GM18505 (cell line): ENCODE measurements around the gene RBP3.

Source experiments
- ATAC-seq: cut with Tn5 transposase; IDR thresholded peaks from one replicate; pipeline ENCODE4 v1.9.1; 2021; ENCODE audit not compliant: unreplicated experiment
- POLR2A ChIP-seq: IDR thresholded peaks from 4 replicates; pipeline ENCODE4 v1.6.1; 2011; ENCODE audit warnings: borderline replicate concordance; ENCODE audit not compliant: insufficient read depth, insufficient read length; ENCODE audit errors: extremely low read depth

The RBP3 gene

DNA sequence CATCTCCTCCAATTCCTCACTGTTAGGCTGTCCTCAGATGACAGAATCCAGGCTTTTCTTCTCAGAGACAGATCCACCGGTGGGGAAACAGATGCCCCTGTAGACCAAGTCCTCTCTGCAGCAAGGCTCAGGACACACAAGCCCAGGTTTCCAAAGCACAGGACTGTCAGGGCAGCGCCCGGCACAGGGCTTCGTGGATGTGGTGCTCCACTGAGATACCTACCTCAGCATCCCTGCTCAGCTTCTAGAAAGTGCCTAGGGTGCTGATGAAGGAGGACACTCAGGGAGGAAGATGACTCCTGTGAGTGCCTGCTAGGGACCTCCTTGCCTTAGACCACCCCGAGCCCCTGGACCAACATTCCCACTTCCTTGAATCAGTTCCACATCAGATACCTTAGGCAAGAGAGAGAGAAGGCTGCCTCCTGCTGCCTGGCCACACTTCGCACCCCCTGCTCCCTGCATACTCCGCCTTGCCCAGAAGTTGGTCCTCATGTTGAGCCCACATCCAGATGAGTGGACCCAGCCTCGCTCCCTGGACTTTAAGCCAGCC lies 8.9 kb upstream of the RBP3 start:
- no peak for ATAC-seq
- no peak for TF ChIP-seq POLR2A

- ATAC-seq = no peak
- TF ChIP-seq POLR2A = no peak
Observed at GRCh38 chr10:47339759-47340607, 8.2 kb upstream of the RBP3 start.

DNA sequence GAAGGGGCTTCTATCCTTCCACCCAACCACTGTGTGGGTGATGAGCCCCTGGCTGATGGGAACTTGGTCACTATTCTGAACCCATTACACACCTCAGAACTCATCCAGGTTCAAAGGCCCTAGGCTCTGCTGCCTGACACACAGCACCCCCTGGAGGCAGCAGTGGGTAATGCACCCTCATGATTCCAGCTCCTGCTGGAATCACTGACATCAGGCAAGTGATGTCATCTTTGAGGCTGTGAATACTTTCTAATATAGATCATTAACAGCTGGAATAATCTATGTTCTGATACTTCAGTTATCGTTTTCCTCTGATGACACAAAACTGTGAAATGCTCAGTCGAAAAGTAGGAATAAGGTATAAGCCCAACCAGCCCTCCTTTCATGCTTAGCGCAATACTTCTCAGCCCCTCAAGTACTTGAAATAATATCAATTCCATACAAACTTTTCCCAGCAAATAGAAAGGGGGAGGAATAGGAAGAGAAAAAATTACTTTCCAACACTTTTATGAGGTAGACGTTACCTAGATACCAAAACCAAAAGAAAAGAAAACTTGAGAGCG lies 7.5 kb upstream of the RBP3 start:
- no peak for ATAC-seq
- no peak for TF ChIP-seq POLR2A

DNA sequence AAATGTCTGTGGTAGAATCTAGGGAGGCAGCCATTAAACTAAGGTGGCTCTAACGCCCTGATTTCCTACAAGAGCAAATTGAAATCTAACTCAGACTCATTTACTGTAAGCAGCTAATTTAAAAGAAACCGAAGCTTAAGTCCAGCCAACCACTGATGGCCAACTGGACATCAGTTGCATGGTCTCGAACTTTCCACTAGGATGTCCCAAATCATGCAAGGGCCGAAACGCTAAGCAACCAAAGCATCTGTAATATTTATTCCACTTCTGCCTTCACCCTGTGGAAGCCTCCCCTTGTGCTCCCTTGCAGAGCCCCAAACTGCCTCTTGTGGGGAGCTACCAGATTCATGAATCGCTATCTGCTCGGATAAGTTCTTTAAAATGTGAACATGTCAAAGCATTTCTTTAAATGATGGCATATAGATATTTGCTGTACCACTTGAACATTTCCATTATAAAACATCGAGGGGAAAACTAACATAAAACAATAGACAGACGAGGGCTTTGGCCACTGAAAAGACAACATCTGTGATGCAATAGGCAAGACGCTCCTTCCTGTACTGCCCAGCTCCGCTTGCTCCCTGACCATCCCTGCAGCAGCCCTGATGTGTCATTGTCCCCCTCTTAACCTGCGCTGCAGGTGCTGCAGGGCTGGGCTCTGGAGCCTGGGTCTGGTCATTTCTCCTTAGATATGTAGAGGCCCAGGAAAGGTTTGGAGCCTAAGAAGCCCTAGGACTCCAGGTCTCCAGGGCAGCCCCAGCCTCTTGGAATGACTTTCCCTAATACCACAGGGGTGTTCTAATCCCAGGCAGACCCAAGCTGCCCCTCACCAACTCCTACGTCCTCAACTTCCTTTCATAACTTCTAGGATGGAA lies 2.9 kb upstream of the RBP3 start:
- no peak for ATAC-seq

GRCh38 chr10:47346581-47347302 lies 1.4 kb upstream of the RBP3 start:
- no peak for TF ChIP-seq POLR2A
- no peak for ATAC-seq

More for the DNA sequence above, 2.9 kb upstream of the RBP3 start:
- TF ChIP-seq POLR2A = no peak

DNA sequence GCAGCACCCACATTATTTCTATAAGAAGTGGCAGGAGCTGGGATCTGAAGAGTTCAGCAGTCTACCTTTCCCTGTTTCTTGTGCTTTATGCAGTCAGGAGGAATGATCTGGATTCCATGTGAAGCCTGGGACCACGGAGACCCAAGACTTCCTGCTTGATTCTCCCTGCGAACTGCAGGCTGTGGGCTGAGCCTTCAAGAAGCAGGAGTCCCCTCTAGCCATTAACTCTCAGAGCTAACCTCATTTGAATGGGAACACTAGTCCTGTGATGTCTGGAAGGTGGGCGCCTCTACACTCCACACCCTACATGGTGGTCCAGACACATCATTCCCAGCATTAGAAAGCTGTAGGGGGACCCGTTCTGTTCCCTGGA lies 874 bp upstream of the RBP3 start:
- no peak for TF ChIP-seq POLR2A
- no peak for ATAC-seq

GRCh38 chr10:47348661-47349470 lies 703 bp downstream of the RBP3 start:
- no peak for TF ChIP-seq POLR2A
- ATAC-seq = no peak

GRCh38 chr10:47349516-47349915 lies 1.4 kb downstream of the RBP3 start:
- ATAC-seq = no peak
- no peak for TF ChIP-seq POLR2A

GRCh38 chr10:47349941-47350371 lies 1.8 kb downstream of the RBP3 start:
- ATAC-seq = no peak
- TF ChIP-seq POLR2A = no peak

DNA sequence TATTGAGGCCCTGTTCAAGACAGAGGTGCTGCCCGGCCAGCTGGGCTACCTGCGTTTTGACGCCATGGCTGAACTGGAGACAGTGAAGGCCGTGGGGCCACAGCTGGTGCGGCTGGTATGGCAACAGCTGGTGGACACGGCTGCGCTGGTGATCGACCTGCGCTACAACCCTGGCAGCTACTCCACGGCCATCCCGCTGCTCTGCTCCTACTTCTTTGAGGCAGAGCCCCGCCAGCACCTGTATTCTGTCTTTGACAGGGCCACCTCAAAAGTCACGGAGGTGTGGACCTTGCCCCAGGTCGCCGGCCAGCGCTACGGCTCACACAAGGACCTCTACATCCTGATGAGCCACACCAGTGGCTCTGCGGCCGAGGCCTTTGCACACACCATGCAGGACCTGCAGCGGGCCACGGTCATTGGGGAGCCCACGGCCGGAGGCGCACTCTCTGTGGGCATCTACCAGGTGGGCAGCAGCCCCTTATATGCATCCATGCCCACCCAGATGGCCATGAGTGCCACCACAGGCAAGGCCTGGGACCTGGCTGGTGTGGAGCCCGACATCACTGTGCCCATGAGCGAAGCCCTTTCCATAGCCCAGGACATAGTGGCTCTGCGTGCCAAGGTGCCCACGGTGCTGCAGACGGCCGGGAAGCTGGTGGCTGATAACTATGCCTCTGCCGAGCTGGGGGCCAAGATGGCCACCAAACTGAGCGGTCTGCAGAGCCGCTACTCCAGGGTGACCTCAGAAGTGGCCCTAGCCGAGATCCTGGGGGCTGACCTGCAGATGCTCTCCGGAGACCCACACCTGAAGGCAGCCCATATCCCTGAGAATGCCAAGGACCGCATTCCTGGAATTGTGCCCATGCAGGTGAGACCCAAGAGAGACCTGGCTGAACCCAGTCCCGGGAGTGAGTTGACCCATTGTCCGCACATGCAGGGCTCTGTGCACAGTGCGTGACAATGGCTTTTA lies 2.8 kb downstream of the RBP3 start:
- ATAC-seq = no peak
- TF ChIP-seq POLR2A = no peak
